Tibial artery (tissue), 4 donors: Measurements from ENCODE around the gene NFIA.

ENCODE experiments used
- DNase-seq, 2 donors: peaks; one replicate each; pipeline ENCODE4 v3.0.0-alpha.2; 2019
- H3K27ac ChIP-seq, 2 donors: fragments of 200-600 bp; sonication (generic) in 1 of 2; 1 replicate in 1 of 2; 2 replicates in 1 of 2; pipeline ENCODE4 v1.5.1; 2018 to 2019; ENCODE audit warnings: mild to moderate bottlenecking in 1 of 2
- H3K27me3 ChIP-seq, 2 donors: fragments of 200-600 bp; sonication (generic) in 1 of 2; one replicate each; pipeline versions ENCODE4 v1.5.1 to v1.6.0; 2016 to 2019
- H3K36me3 ChIP-seq, 3 donors: fragments of 200-600 bp; sonication (generic) in 2 of 3; one replicate each; pipeline ENCODE4 v1.5.1; 2016 to 2019; ENCODE audit warnings: mild to moderate bottlenecking in 2 of 3
- H3K4me1 ChIP-seq, 4 donors: fragments of 200-600 bp; sonication (generic) in 2 of 4; 1 replicate in 3 of 4; 2 replicates in 1 of 4; pipeline ENCODE4 v1.5.1; 2016 to 2019
- H3K4me3 ChIP-seq, 2 donors: fragments of 200-600 bp; sonication (generic) in 1 of 2; 1 replicate in 1 of 2; 2 replicates in 1 of 2; pipeline ENCODE4 v1.5.1; 2018 to 2019; ENCODE audit warnings: mild to moderate bottlenecking in 2 of 2
- H3K9me3 ChIP-seq, 3 donors: fragments of 200-600 bp; sonication (generic) in 1 of 3; one replicate each; pipeline ENCODE4 v1.5.1; 2016 to 2019
- intact Hi-C: fragments of 100-400 bp; cut with DNase I; formaldehyde crosslinking; loops from one replicate; pipeline ENCODE4 v1.15.0; 2023; ENCODE audit warnings: low total_unique reads
- TF ChIP-seq, protein P1 (sequence below), 2 experiments: fragments of 200-600 bp in 1 of 2; fragments of 450-650 bp in 1 of 2; IDR thresholded peaks; one replicate each; pipeline ENCODE4 v1.5.1; 2017 to 2019; ENCODE audit warnings: antibody characterized with exemption in 2 of 2, mild to moderate bottlenecking in 1 of 2, moderate library complexity in 1 of 2

NFIA gene

DNA sequence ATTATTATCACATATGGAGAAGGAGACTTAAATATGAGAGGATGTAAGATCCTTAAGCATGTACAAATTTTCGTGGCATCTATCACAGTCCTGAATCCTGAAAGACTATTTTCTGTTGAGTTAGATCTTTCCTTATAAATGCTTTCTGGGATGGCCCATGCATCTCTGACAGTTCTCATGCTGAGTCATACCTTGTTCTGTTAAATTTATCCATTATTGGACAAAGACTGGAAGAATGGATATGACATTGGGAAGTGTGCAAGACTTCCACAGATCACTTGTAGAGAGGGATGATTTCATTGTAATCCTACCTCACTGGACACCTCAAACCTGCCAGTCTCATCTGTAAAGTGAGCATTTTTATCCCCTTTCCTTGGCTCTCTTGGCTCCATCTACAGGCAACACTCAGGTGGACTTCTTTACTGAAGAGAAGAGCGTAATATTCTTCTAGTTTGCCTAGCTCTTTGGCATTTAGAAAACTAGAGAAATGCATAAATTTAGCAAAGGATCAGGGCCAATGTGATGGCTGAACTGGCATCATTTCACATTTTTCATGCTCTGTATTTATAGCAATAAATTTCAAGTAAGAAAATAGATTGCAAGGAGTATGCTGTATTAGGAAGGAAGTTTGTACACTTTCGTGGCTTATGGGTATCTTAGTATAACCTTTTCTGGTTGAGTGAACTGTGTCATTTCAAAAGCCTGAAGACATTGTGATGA is 128.2 kb downstream of the NFIA start:
- H3K27me3 ChIP-seq: no peaks in the 10 kb centered on the region
- peak overlapping the region; percentile 40 to 50 for H3K27ac ChIP-seq
- no peaks in the 10 kb centered on the region for H3K36me3 ChIP-seq
- no peak for DNase-seq
- peaks cover 0 to 84% (median 34%) of the 10 kb centered on the region in 4 donors for H3K4me1 ChIP-seq
- TF ChIP-seq, protein P1, sequence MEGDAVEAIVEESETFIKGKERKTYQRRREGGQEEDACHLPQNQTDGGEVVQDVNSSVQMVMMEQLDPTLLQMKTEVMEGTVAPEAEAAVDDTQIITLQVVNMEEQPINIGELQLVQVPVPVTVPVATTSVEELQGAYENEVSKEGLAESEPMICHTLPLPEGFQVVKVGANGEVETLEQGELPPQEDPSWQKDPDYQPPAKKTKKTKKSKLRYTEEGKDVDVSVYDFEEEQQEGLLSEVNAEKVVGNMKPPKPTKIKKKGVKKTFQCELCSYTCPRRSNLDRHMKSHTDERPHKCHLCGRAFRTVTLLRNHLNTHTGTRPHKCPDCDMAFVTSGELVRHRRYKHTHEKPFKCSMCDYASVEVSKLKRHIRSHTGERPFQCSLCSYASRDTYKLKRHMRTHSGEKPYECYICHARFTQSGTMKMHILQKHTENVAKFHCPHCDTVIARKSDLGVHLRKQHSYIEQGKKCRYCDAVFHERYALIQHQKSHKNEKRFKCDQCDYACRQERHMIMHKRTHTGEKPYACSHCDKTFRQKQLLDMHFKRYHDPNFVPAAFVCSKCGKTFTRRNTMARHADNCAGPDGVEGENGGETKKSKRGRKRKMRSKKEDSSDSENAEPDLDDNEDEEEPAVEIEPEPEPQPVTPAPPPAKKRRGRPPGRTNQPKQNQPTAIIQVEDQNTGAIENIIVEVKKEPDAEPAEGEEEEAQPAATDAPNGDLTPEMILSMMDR (IDR thresholded peaks at IDR 0.05): no peak
- H3K4me3 ChIP-seq: no peak overlapping the region
- intact Hi-C loops: no loop called here
- H3K9me3 ChIP-seq: no peaks in the 10 kb centered on the region

DNA sequence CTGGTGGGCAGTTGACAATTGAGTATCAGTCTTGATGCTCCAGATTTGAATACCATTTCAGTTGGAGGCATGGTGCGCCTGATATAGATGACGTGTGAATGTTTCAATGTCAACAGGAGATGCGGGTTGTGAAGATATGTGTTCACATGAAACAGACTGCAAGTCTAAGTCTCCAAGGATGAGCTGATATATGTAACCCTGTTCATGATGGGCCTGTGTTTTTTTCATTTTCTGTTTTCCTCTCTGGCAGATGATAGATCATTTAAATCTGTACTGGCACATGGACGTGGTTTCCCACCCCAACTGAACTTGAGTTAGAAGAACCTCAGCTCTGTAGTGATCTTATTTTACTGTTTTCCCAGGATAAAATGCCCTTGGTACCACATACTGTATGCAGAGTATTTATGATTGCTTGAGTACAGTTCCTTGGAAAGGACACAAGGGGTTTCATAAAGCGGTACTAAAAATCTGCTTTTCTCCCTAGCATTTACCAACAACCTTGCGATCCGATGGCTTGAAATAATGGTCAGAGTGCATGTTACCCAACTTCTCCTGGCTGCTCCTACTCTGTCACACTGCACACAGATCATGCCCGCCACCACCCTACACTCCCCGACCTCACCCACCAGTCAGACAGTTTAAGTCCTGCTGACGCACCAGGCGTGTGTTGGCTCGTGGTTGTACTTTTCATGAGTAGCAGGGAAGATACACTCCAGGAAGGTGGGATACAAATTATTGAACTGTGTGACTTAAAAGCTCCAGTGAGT is 131.1 kb downstream of the NFIA start:
- Histone ChIP-seq H3K4me3 (no peak overlapping the region), H3K9me3 (no peaks in the 10 kb centered on the region), H3K27ac (peak overlapping the region; percentile 10 to 11), H3K27me3 (no peaks in the 10 kb centered on the region), H3K36me3 (no peaks in the 10 kb centered on the region), H3K4me1 (peaks cover 0 to 96% (median 40%) of the 10 kb centered on the region in 4 donors)
- no peak for DNase-seq
- intact Hi-C loops: no loop called here
- TF ChIP-seq, protein P1 (IDR thresholded peaks at IDR 0.05): no peak

DNA sequence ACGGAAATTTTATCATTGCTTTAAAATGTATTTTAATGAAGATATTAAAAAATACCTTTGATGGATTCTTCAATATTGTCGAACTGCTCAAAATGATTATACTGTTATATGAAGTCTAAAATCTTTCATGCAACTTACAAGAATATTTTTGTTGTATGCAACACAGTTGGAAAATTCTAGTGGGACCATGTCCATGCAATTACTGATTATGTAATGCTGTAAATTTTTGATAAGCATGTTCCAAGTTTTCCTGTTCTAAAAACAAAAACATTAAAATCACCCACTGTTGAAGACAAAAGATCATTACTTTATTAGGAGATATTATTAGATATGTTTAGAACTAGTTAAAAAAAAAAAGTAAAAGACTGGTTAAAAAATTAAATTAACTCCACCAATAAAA is 132.8 kb downstream of the NFIA start:
- DNase-seq: no peak
- Histone ChIP-seq H3K27ac (no peak overlapping the region), H3K9me3 (no peaks in the 10 kb centered on the region), H3K4me1 (peaks cover 0 to 79% (median 27%) of the 10 kb centered on the region in 4 donors), H3K36me3 (no peaks in the 10 kb centered on the region), H3K4me3 (no peak overlapping the region), H3K27me3 (no peaks in the 10 kb centered on the region)
- TF ChIP-seq, protein P1 (IDR thresholded peaks at IDR 0.05): no peak
- intact Hi-C loops: no loop called here

DNA sequence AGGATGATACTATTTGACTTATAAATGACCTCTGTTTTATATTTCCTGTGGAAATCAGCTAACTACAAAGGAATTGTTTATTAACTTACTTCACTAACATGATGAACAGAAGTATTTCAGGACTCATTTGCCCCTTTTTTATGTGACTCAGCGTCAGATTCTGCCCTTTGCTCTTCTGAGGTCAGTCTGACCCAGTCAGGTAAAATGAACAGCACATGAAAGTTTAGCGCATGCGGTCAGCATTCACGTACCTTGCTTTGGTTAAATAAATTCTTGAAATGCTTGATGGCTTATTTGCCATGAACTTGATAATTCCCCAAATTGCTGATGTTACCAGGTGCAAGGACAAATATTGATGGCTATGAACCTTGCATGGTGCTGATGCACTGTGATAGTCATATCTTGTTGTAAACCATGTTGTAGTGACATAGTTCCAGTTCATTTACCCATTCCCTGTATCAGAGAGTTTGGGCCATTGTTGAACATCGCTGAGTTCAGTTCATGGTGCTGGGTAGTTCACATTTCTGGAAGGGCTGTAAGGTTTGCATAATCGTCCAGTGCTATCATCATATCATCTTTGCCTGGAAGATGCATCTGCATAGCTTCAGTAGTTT is 133.4 kb downstream of the NFIA start:
- no peaks in the 10 kb centered on the region for H3K9me3 ChIP-seq
- H3K36me3 ChIP-seq: no peaks in the 10 kb centered on the region
- H3K4me3 ChIP-seq: no peak overlapping the region
- intact Hi-C loops: no loop called here
- no peak for DNase-seq
- peak overlapping the region; percentile 4 to 40 for H3K27ac ChIP-seq
- H3K27me3 ChIP-seq: no peaks in the 10 kb centered on the region
- TF ChIP-seq, protein P1 (IDR thresholded peaks at IDR 0.05): no peak
- peaks cover 0 to 79% (median 22%) of the 10 kb centered on the region in 4 donors for H3K4me1 ChIP-seq

DNA sequence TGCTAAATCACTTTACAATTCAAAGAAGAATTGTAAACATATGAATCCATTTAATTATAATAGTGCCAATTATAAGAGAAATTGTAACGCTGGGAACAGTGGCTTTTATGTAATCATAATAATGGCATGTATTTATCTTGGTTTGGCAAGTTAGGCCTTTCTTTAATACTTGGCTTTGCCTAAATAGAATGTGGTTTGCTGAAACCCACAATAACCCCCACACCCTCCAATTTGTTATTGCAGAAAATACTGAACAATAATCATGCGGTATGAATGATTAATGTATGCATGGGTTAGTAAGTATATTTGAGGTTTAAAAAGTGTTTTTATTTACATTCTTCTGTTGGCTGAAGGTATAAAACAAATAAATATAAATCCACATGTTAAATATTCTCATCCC is 138.2 kb downstream of the NFIA start:
- H3K9me3 ChIP-seq: no peaks in the 10 kb centered on the region
- TF ChIP-seq, protein P1 (IDR thresholded peaks at IDR 0.05): no peak
- no peak overlapping the region for H3K4me3 ChIP-seq
- no peak for DNase-seq
- no peak overlapping the region for H3K27ac ChIP-seq
- H3K4me1 ChIP-seq: peaks cover 0 to 75% (median 22%) of the 10 kb centered on the region in 4 donors
- intact Hi-C loops: no loop called here
- no peaks in the 10 kb centered on the region for H3K27me3 ChIP-seq
- no peaks in the 10 kb centered on the region for H3K36me3 ChIP-seq
